ENCODE results near the gene OXCT1.

Gene OXCT1

DNA sequence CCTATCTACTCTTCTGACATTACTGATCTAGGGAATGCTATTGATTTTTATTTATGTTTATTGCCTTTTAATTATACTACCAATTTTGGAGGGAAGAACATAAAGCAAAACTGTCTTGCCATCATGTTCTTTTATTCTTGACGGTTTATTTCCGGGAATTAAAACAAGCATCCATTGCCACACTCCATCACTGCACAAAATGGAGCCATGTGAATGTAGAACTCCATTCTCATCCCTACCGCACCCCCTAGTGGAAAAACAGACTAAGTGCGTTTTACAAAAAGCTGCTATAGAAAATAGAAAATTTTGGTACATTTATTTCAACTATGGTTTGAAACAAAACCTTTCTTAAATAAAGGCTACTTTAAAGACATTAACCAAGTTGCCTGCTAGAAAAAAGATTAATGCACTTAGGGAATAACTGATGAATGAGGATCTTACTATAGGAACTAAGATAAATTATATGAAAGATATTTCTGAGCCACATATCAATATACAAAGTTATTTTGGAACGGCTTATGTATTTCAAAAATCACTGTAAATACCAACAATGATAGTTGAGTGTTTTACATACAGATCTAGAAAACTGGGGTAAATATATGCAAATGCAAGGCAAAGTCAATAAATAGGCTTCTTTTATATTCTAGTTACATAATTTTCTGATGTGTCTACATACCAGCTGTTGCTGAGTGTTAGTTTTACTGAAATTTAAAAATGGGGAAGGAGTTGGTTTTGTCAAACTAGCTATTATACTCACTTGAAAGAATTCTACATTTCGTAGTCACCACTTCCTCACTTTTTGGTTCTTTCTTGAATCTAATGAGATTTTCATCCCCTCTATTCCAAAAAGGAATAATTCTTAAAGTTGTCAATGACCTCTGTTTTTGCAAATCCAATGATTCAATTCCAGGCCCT, 26.5 kb downstream of the OXCT1 start:
- TF ChIP-seq, protein P1, sequence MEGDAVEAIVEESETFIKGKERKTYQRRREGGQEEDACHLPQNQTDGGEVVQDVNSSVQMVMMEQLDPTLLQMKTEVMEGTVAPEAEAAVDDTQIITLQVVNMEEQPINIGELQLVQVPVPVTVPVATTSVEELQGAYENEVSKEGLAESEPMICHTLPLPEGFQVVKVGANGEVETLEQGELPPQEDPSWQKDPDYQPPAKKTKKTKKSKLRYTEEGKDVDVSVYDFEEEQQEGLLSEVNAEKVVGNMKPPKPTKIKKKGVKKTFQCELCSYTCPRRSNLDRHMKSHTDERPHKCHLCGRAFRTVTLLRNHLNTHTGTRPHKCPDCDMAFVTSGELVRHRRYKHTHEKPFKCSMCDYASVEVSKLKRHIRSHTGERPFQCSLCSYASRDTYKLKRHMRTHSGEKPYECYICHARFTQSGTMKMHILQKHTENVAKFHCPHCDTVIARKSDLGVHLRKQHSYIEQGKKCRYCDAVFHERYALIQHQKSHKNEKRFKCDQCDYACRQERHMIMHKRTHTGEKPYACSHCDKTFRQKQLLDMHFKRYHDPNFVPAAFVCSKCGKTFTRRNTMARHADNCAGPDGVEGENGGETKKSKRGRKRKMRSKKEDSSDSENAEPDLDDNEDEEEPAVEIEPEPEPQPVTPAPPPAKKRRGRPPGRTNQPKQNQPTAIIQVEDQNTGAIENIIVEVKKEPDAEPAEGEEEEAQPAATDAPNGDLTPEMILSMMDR (IDR thresholded peaks at IDR 0.05; ENCODE audit: low read depth, low read length, missing control alignments), result peak; percentile 71
- H3K4me3 ChIP-seq (replicated peaks; ENCODE audit: low read depth, low read length), result no peak overlapping the region
- DNase-seq (ENCODE audit: extremely low read depth, low read depth), result peak; percentile 38

DNA sequence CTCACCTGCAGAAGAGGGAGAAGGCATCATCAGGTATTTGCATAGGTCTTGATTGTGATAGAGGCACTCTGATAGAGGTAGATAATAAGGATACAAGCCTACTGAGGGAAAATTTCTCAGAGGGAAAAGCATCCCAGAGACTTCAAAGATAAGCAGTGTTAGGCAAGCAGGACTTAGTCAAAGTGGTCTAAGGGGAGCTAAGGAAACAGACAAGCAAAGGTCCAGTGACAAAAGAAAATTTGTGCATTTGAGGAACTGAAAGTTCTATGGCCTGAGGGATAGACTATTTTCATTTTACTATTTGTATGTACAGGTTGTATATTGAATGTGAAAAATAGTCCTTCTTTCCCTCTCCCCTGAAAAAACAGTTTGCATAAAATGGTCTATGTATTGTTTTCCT, 27.4 kb downstream of the OXCT1 start:
- no peak overlapping the region for H3K4me3 ChIP-seq (replicated peaks; ENCODE audit: low read depth, low read length)
- no peak for DNase-seq (ENCODE audit: extremely low read depth, low read depth)
- TF ChIP-seq, protein P1 (IDR thresholded peaks at IDR 0.05; ENCODE audit: low read depth, low read length, missing control alignments), result no peak

DNA sequence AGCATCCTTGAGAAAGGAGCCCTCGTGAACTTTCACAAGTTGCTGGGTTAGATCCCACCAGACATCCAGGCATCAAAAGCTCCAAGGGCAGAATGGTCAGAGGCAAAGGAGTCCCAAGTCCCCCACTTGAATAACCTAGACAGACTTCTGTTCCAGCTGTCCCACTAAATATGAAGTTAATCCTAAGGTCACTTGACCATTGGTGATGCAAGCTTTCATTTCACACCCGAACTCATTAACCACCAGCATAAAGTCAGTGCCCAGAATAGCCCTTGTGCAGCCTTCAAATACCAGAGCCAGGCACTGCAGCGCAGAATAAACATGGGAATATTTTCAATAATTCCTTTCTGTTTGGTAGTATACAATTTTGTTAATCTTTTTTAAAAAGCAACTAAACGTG, 28.9 kb downstream of the OXCT1 start:
- TF ChIP-seq, protein P1 (IDR thresholded peaks at IDR 0.05; ENCODE audit: low read depth, low read length, missing control alignments), result no peak
- no peak for DNase-seq (ENCODE audit: extremely low read depth, low read depth)
- no peak overlapping the region for H3K4me3 ChIP-seq (replicated peaks; ENCODE audit: low read depth, low read length)

DNA sequence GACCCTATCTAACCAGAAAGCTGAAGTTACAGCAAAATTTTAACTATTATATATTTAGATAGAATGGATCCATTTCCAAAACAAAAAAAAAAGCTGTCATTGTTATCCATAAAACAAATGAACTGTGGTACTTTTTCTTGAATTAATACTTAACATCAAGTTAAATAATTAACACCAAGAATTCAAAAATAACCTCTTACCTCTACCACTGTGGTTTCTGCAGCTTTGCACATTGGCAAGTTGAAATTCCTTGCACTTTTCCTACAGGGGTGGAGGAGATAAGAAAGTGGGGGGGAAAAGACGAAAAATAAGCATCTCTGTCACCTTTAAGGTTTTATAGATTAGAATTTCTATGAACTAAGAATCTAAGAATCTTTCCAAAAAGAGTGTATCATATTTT, 30.0 kb downstream of the OXCT1 start:
- TF ChIP-seq, protein P1 (IDR thresholded peaks at IDR 0.05; ENCODE audit: low read depth, low read length, missing control alignments), result no peak
- DNase-seq (ENCODE audit: extremely low read depth, low read depth), result no peak
- no peak overlapping the region for H3K4me3 ChIP-seq (replicated peaks; ENCODE audit: low read depth, low read length)

DNA sequence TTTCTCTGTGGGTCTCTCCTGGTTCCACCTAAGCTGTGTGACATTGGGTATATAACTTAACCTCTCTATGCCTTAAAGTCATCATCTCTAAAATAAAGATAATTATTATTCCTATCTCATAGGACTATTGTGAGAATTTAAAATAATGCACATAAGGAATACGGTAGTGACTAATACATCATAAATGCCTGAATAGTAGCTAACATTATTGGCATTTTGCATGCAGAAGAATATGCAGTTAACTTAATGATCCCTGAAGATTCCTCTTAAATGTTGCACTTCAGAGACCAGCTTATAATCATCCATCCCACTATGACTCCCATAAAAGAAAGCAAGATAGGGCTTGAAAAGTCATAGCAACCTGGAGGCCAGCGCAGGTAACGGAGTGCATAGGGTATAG, 32.4 kb downstream of the OXCT1 start:
- no peak overlapping the region for H3K4me3 ChIP-seq (replicated peaks; ENCODE audit: low read depth, low read length)
- DNase-seq (ENCODE audit: extremely low read depth, low read depth), result no peak
- TF ChIP-seq, protein P1 (IDR thresholded peaks at IDR 0.05; ENCODE audit: low read depth, low read length, missing control alignments), result no peak

DNA sequence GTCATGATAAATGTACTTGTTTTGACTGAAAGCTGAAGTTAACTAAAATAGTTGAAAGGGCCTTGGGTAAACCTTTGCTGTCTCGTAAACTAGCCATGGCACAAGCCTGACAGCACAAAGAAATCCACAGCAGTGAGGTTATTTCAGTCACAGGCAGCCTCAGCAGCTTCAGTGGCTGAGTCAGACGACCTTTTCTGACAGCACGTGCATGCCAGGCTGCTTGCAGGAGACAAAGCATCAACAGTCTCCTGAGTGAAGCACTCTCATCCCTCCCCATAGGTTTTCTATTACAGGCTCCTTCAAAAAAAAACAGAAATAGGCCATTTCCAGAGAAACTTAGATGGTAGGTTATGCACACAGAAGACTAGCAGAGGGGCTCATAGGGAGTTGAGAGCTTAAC, 34.6 kb downstream of the OXCT1 start:
- TF ChIP-seq, protein P1 (IDR thresholded peaks at IDR 0.05; ENCODE audit: low read depth, low read length, missing control alignments), result no peak
- DNase-seq (ENCODE audit: extremely low read depth, low read depth), result peak; percentile 72

More for the DNA sequence above, 34.6 kb downstream of the OXCT1 start:
- no peak overlapping the region for H3K4me3 ChIP-seq (replicated peaks; ENCODE audit: low read depth, low read length)

Data from HFF-Myc (cell line).